ENCODE data around the gene NKX3-2.

The NKX3-2 gene

GRCh38 chr4:13496605-13497004, 47.7 kb downstream of the NKX3-2 start:
- DNase-seq: no peak

- no peak for DNase-seq
Measured at GRCh38 chr4:13495753-13496152, 48.6 kb downstream of the NKX3-2 start.

- no peak for DNase-seq
Measured at GRCh38 chr4:13493793-13494192, 50.5 kb downstream of the NKX3-2 start.

- no peak for DNase-seq
Measured at GRCh38 chr4:13492747-13493146, 51.6 kb downstream of the NKX3-2 start.
